ENCODE data around the gene ITPKC. TPM values are rescaled to one million over a fixed set of nuclear protein-coding genes. Genes with fewer than 3 reads are reported as not detected.

ITPKC gene
- total and polyA plus RNA-seq, 2 of the 13 experiments (the other 11 are each of a cell fraction or from before 2014, with no cell fraction given) = 6.9 to 11.2 TPM

- H3K79me2 ChIP-seq (ENCODE audit: insufficient read depth, low read length) = no peaks in the 10 kb centered on the region
- DNase-seq (ENCODE audit: low spot score) = peak; percentile 50
- intact Hi-C loops (cut with micrococcal nuclease; ENCODE audit: unreplicated experiment) = loop anchor here (1.0 kb wide), 1 partner anchor 39 kb away; no protein-coding TSS in a partner anchor
- peaks cover 7% of the 10 kb centered on the region; the same call in 1 of the 2 replicates for H3K4me1 ChIP-seq (ENCODE audit: insufficient read depth, low read length)
- no peaks in the 10 kb centered on the region for H3K9me3 ChIP-seq (ENCODE audit: low read length)
- no peak overlapping the region for H3K4me2 ChIP-seq (ENCODE audit: low read depth, low read length)
- H3K27me3 ChIP-seq (ENCODE audit: control insufficient read depth in 1 of 2, insufficient read depth in 2 of 2, low read length in 2 of 2) = no peaks in the 10 kb centered on the region
- CTCF ChIA-PET (ENCODE audit: low intra/inter-chr PET ratio, low total read pairs) = interaction anchor here (1.4 to 2.2 kb wide), 2 partner anchors 40 to 68 kb away, joined by 5 to 19 read pairs; no protein-coding TSS in a partner anchor
- POLR2A ChIA-PET = interaction anchor here (0.7 to 1.1 kb wide), 2 partner anchors 40 to 48 kb away, joined by 3 to 4 read pairs; partner anchors contain the start of gene ACTMAP
- H3K4me3 ChIP-seq (replicated peaks in 1 of 3; ENCODE audit: insufficient read depth in 1 of 3, low read depth in 2 of 3, low read length in 3 of 3) = no peak overlapping the region
- FAIRE-seq = peak; percentile 34
- H3K36me3 ChIP-seq (replicated peaks in 1 of 2; ENCODE audit: control insufficient read depth in 1 of 2, insufficient read depth in 2 of 2, low read length in 2 of 2) = peaks cover 8 to 21% of the 10 kb centered on the region in 2 experiments; a peak in 4 of 5 replicates
- no peak overlapping the region for H2AFZ ChIP-seq (ENCODE audit: low read length)
- in situ Hi-C loops (cut with HindIII; ENCODE audit: extremely low pct_ligation_motif_present, low pct_unique_long_range_greater_than_20kb) = loop anchor here (5.0 kb wide), 1 partner anchor 40 kb away; no protein-coding TSS in a partner anchor
- no peak overlapping the region for H3K27ac ChIP-seq (ENCODE audit: extremely low read length, insufficient read depth, low read length)
- ATAC-seq = peak; percentile 98
- 58% methylated on average over 16 of the region's 18 CpGs for WGBS (ENCODE audit: low lambda C conversion rate)
- BruUV-seq (replicated peaks) = no TSS peak
- peak overlapping the region; percentile 38; the same call in 1 of the 2 replicates for H3K9ac ChIP-seq (ENCODE audit: insufficient read depth, low read depth, low read length)
- H4K20me1 ChIP-seq (ENCODE audit: insufficient read depth, low read length) = no peaks in the 10 kb centered on the region
- TF ChIP-seq GABPB1 (CRISPR knock-in tag; IDR thresholded peaks at IDR 0.05) (peak; percentile 32; the same call in 1 of the 2 replicates), RAD51 (IDR thresholded peaks at IDR 0.05; ENCODE audit: borderline replicate concordance) (no peak), FOSL2 (CRISPR knock-in tag; IDR thresholded peaks at IDR 0.05) (no peak), MYC (CRISPR knock-in tag; IDR thresholded peaks at IDR 0.05; ENCODE audit: borderline replicate concordance) (peak; percentile 53; the same call in 1 of the 2 replicates), ZNF646 (CRISPR knock-in tag; IDR thresholded peaks at IDR 0.05) (no peak), THAP11 (CRISPR knock-in tag; IDR thresholded peaks at IDR 0.05) (peak; percentile 21; the same call in 1 of the 2 replicates), FOXO1 (CRISPR knock-in tag; IDR thresholded peaks at IDR 0.05) (0 out of 2 replicates have a peak, but pooled peaks have one; percentile 8), CTCF (CRISPR knock-in tag; IDR thresholded peaks at IDR 0.05) (peak; percentile 80), PBX3 (CRISPR knock-in tag; IDR thresholded peaks at IDR 0.05; ENCODE audit: borderline replicate concordance) (no peak), GTF2F1 (IDR thresholded peaks at IDR 0.05; ENCODE audit: low read length) (no peak), ZNF879 (CRISPR knock-in tag; IDR thresholded peaks at IDR 0.05) (no peak), ZNF557 (CRISPR knock-in tag; IDR thresholded peaks at IDR 0.05) (no peak), JUND (CRISPR knock-in tag; IDR thresholded peaks at IDR 0.05) (no peak), FOXC1 (CRISPR knock-in tag; IDR thresholded peaks at IDR 0.05; ENCODE audit: borderline replicate concordance) (no peak), ZNF282 (IDR thresholded peaks at IDR 0.05; ENCODE audit: partially characterized antibody) (no peak), KLF9 (CRISPR knock-in tag; IDR thresholded peaks at IDR 0.05; ENCODE audit: low read depth) (no peak)
These were observed 14.4 kb upstream of the ITPKC start for GRCh38 chr19:40702337-40703012.

Data from HepG2 (cell line).